Uterus (tissue), 2 donors: ENCODE data around the gene CCDC47.

Experiments
- POLR2A ChIP-seq, 2 donors: fragments of 450-650 bp; IDR thresholded peaks; one replicate each; pipeline ENCODE4 v1.6.1; 2016; ENCODE audit warnings: antibody characterized with exemption in 2 of 2, mild to moderate bottlenecking in 1 of 2, moderate library complexity in 1 of 2
- TF ChIP-seq, protein P1 (sequence below), 4 experiments: fragments of 200-600 bp in 2 of 4; fragments of 450-650 bp in 2 of 4; sonication (generic) in 2 of 4; IDR thresholded peaks; one replicate each; pipeline ENCODE4 v1.5.1; 2016 to 2019; ENCODE audit warnings: antibody characterized with exemption in 4 of 4, mild to moderate bottlenecking in 2 of 4, moderate library complexity in 1 of 4

DNA sequence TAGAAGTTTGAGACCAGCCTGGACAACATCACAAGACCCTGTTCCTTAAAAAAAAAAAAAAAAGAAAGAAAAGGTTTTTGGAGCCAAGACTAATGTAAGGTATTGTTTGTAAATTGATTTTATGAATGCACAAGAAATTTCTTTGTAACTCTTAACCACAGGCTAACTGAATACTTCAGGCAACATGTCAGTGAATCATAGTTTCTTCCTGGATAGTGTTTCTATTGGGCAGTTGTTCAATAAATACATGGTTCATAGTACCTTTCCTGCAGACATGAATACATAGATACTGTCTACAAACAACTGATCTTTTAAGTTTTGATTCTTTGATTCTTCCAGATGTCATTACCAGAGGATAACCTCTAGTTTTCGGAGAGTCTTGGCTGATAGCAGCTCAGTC, 12.2 kb upstream of the CCDC47 start:
- TF ChIP-seq, protein P1, sequence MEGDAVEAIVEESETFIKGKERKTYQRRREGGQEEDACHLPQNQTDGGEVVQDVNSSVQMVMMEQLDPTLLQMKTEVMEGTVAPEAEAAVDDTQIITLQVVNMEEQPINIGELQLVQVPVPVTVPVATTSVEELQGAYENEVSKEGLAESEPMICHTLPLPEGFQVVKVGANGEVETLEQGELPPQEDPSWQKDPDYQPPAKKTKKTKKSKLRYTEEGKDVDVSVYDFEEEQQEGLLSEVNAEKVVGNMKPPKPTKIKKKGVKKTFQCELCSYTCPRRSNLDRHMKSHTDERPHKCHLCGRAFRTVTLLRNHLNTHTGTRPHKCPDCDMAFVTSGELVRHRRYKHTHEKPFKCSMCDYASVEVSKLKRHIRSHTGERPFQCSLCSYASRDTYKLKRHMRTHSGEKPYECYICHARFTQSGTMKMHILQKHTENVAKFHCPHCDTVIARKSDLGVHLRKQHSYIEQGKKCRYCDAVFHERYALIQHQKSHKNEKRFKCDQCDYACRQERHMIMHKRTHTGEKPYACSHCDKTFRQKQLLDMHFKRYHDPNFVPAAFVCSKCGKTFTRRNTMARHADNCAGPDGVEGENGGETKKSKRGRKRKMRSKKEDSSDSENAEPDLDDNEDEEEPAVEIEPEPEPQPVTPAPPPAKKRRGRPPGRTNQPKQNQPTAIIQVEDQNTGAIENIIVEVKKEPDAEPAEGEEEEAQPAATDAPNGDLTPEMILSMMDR (IDR thresholded peaks at IDR 0.05) = no peak
- no peak for TF ChIP-seq POLR2A (IDR thresholded peaks at IDR 0.05)
